NT2/D1 (cell line): Measurements from ENCODE around the gene GTPBP6.

Experiments
- YY1 ChIP-seq: IDR thresholded peaks from 2 replicates; pipeline ENCODE4 v1.6.1; 2011; ENCODE audit not compliant: insufficient read length, insufficient read depth
- ZNF274 ChIP-seq: IDR thresholded peaks from 2 replicates; pipeline ENCODE4 v1.6.1; 2011; ENCODE audit warnings: mild to moderate bottlenecking, low read depth, low read length

DNA sequence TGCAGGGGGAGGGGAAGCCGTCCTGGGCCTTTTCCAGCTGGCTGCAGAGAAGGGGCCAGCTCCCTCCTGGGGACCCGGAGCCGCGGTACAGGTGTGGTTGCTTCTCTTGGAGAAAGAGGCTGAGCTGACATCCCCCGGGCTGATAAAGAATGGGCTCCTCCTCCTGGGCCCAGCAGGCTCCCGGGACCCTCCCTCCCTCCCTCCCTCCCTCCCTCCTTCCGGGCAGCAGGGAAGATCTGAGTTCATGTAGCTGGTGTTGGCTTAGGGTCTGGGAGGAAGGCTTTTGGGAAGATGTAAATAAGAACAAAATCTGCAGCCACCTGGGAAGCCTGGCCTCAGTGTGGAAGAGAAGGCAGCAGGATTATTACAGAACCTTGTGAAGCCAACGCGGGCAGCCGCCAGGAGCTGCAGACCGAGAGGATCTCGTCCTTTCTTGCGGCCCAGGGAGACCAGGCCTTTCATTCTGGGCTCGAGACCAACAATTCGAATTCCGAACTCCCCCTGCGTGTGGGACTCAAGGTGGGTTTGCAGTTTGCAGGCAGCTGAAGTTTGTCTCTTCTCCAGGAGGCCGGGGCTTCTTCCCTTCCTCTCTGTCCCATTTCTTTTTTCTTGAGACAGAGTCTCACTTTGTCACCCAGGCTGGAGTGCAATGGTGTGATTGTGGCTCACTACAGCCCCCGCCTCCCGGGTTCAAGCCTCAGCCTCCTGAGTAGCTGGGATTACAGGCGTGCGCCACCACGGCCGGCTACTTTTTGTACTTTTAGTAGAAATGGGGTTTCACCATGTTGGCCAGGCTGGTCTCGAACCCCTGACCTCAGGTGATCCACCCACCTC lies 37.2 kb downstream of the GTPBP6 start, which contains the start of gene PLCXD1:
- TF ChIP-seq ZNF274 (no peak), YY1 (no peak)
